K562 (cell line): Measurements from ENCODE around the gene CHCHD6. TPM values are rescaled to one million over a fixed set of nuclear protein-coding genes. Genes with fewer than 3 reads are reported as not detected.

Source experiments
- ADNP ChIP-seq: fragments of 200-800 bp; sonication (Bioruptor generic); IDR thresholded peaks from 2 replicates; pipeline ENCODE4 v1.6.1; 2016; ENCODE audit warnings: missing genetic modification characterization, missing compliant biosample characterization
- ATF7 ChIP-seq: fragments of 450-650 bp; IDR thresholded peaks from 2 replicates; pipeline ENCODE4 v1.7.1; 2014; ENCODE audit warnings: mild to moderate bottlenecking, moderate library complexity
- COPS2 ChIP-seq: fragments of 450-650 bp; conservative IDR thresholded peaks from 2 replicates; pipeline ENCODE4 v1.6.1; 2016; ENCODE audit warnings: mild to moderate bottlenecking, moderate library complexity
- CTCF ChIP-seq, 3 experiments: IDR thresholded peaks in 2 of 3; conservative IDR thresholded peaks in 1 of 3; 2 replicates each; pipeline ENCODE4 v1.5.1; 2011 to 2012; ENCODE audit warnings: low read length in 3 of 3, mild to moderate bottlenecking in 3 of 3, control low read depth in 2 of 3, improper control_type of control experiment in 1 of 3, inconsistent platforms in 1 of 3, low read depth in 1 of 3, mixed read lengths in 1 of 3, moderate library complexity in 1 of 3; ENCODE audit not compliant: insufficient read depth in 2 of 3
- CXXC5 ChIP-seq: fragments of 250-450 bp; sonication (Bioruptor Pico); IDR thresholded peaks from 2 replicates; pipeline ENCODE4 v1.8.0; 2022; ENCODE audit warnings: inconsistent platforms, mild to moderate bottlenecking, moderate library complexity
- FOXK2 ChIP-seq, 2 experiments: fragments of 450-650 bp; IDR thresholded peaks in 1 of 2; conservative IDR thresholded peaks in 1 of 2; 2 replicates each; pipeline ENCODE4 v1.6.1; 2016; ENCODE audit warnings: low read depth in 2 of 2, mild to moderate bottlenecking in 1 of 2
- HDAC8 ChIP-seq: fragments of 450-650 bp; IDR thresholded peaks from 2 replicates; pipeline ENCODE4 v1.6.1; 2016; ENCODE audit warnings: mild to moderate bottlenecking, missing genetic modification characterization, moderate library complexity, missing compliant biosample characterization
- HNRNPUL1 ChIP-seq: fragments of 200-400 bp; formaldehyde crosslinking; IDR thresholded peaks from 2 replicates; pipeline ENCODE4 v1.6.1; 2017; ENCODE audit warnings: low read length
- KAT8 ChIP-seq: fragments of 450-650 bp; IDR thresholded peaks from 2 replicates; pipeline ENCODE4 v1.6.1; 2016; ENCODE audit warnings: low read depth, mild to moderate bottlenecking
- THRAP3 ChIP-seq: fragments of 450-650 bp; IDR thresholded peaks from 2 replicates; pipeline ENCODE4 v1.6.1; 2016; ENCODE audit warnings: mild to moderate bottlenecking, inconsistent platforms, borderline replicate concordance
- ZNF165 ChIP-seq: fragments of 250-450 bp; sonication (Bioruptor Pico); IDR thresholded peaks from 2 replicates; pipeline ENCODE4 v1.4.0; 2020; ENCODE audit warnings: borderline replicate concordance
- ZNF318 ChIP-seq, 2 experiments: fragments of 450-650 bp; IDR thresholded peaks; 2 replicates each; pipeline ENCODE4 v1.6.1; 2016; ENCODE audit warnings: mild to moderate bottlenecking in 2 of 2, borderline replicate concordance in 1 of 2, low read depth in 1 of 2, moderate library complexity in 1 of 2
- polyA plus RNA-seq, 8 experiments: library from polyadenylated mRNA; depleted of rRNA in 4 of 8; stranded (reverse) in 5 of 8; unstranded in 3 of 8; fragments of >200 nt; fragmentation: Nextera tagmentation in 2 of 8; fragmentation: Illumina TruSeq in 1 of 8; extraction: Ambion mirVana in 2 of 8; extraction: Trizol in 1 of 8; gene quantifications; 2 replicates each; pipeline versions ENCODE4 v1.2.1 to v1.2.3, GENCODE V29; 2011 to 2014; ENCODE audit warnings: inconsistent platforms in 1 of 8, missing spikeins in 1 of 8
- total RNA-seq, 7 experiments: library from RNA; depleted of rRNA in 6 of 7; stranded (reverse); fragments of >200 nt in 6 of 7; fragmentation: Illumina TruSeq in 2 of 7; extraction: Trizol in 2 of 7; gene quantifications; 2 replicates each; pipeline versions ENCODE4 v1.2.1 to v1.2.3, GENCODE V29; 2011 to 2021; ENCODE audit warnings: low replicate concordance in 1 of 7
- TF ChIP-seq, protein P1 (sequence below): fragments of 450-650 bp; IDR thresholded peaks from 2 replicates; pipeline ENCODE4 v1.6.1; 2017; ENCODE audit warnings: antibody characterized with exemption, mild to moderate bottlenecking

Gene CHCHD6
- total and polyA plus RNA-seq, 9 of the 15 experiments (the other 6 are each of a cell fraction or from before 2014, with no cell fraction given), result 4.6 to 18.6 (median 10.9) TPM

DNA sequence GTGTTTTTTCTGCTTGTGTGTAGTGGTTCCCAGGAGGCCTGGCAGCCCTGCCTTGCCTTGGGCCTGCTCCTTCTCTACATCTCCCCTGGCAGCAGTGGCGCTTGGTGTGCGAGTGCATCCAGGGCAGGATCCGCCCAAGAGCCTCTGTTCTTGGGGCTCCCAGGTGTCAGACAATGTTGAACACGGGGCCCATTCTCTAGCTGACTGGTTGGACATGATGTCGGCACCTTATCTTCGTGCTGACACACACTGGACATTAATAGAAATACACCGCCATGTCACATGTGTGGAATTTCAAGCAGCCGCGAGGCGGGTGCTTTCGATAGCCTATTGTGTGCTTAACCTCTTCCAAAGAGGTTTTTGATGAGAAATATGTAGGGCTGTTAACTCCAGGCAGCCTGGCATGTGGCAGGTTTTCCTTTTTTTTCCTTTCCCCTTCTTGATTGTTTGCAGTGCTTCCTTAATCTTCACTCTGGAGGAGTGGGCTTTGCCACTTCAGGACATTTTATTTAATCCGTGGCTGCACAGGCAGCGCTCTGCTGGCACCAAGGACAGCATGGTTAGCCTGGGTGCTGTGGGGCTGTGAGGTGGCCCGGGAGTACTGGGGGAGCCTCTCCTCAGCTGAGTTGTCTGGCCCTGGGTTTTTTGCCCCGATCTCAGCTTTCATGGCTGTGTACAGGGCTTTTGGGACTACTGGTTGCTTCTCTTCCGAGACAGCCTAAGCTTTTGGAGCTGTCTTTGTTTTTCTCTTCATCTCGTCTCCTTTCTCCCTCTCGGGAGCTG, 42.5 kb downstream of the CHCHD6 start (continued):
- TF ChIP-seq ZNF318 (IDR thresholded peaks at IDR 0.05; ENCODE audit: borderline replicate concordance in 1 of 2, low read depth in 1 of 2) (no peak), FOXK2 (conservative IDR thresholded peaks at IDR 0.05 in 1 of 2, IDR thresholded peaks at IDR 0.05 in 1 of 2; ENCODE audit: low read depth in 2 of 2) (no peak), ADNP (no peak), ZNF165 (no peak), HDAC8 (tag) (no peak), COPS2 (no peak), CXXC5 (CRISPR knock-in tag) (no peak), ATF7 (no peak), HNRNPUL1 (no peak), KAT8 (no peak), CTCF (IDR thresholded peaks at IDR 0.05 in 2 of 3, conservative IDR thresholded peaks at IDR 0.05 in 1 of 3; ENCODE audit: insufficient read depth in 2 of 3, low read depth in 1 of 3, low read length in 3 of 3) (peak; percentile 42 to 52 (median 49); a peak in 5 of 6 replicates), THRAP3 (no peak)
- TF ChIP-seq, protein P1, sequence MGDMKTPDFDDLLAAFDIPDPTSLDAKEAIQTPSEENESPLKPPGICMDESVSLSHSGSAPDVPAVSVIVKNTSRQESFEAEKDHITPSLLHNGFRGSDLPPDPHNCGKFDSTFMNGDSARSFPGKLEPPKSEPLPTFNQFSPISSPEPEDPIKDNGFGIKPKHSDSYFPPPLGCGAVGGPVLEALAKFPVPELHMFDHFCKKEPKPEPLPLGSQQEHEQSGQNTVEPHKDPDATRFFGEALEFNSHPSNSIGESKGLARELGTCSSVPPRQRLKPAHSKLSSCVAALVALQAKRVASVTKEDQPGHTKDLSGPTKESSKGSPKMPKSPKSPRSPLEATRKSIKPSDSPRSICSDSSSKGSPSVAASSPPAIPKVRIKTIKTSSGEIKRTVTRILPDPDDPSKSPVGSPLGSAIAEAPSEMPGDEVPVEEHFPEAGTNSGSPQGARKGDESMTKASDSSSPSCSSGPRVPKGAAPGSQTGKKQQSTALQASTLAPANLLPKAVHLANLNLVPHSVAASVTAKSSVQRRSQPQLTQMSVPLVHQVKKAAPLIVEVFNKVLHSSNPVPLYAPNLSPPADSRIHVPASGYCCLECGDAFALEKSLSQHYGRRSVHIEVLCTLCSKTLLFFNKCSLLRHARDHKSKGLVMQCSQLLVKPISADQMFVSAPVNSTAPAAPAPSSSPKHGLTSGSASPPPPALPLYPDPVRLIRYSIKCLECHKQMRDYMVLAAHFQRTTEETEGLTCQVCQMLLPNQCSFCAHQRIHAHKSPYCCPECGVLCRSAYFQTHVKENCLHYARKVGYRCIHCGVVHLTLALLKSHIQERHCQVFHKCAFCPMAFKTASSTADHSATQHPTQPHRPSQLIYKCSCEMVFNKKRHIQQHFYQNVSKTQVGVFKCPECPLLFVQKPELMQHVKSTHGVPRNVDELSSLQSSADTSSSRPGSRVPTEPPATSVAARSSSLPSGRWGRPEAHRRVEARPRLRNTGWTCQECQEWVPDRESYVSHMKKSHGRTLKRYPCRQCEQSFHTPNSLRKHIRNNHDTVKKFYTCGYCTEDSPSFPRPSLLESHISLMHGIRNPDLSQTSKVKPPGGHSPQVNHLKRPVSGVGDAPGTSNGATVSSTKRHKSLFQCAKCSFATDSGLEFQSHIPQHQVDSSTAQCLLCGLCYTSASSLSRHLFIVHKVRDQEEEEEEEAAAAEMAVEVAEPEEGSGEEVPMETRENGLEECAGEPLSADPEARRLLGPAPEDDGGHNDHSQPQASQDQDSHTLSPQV, result 0 out of 2 replicates have a peak, but pooled peaks have one; percentile 18
